Stimulated activated CD4-positive, alpha-beta T cell treated with anti-CD3 and anti-CD28 coated beads, Interleukin-4, amount 100 ng/mL, for 24 hours (primary cell): ENCODE results near the gene USP17L19.
A peak's percentile ranks its signal among the peaks of the same experiment; 100 is the strongest.
"Not testable (repeated sequence)": the region's sequence is repeated elsewhere in the genome, so short reads cannot be mapped to it uniquely, and the experiment has no call there.

Experiments
- DNase-seq: peaks from one replicate; pipeline ENCODE4 v3.0.0-alpha.2; 2020

Gene USP17L19, protein sequence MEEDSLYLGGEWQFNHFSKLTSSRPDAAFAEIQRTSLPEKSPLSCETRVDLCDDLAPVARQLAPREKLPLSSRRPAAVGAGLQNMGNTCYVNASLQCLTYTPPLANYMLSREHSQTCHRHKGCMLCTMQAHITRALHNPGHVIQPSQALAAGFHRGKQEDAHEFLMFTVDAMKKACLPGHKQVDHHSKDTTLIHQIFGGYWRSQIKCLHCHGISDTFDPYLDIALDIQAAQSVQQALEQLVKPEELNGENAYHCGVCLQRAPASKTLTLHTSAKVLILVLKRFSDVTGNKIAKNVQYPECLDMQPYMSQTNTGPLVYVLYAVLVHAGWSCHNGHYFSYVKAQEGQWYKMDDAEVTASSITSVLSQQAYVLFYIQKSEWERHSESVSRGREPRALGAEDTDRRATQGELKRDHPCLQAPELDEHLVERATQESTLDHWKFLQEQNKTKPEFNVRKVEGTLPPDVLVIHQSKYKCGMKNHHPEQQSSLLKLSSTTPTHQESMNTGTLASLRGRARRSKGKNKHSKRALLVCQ

DNA sequence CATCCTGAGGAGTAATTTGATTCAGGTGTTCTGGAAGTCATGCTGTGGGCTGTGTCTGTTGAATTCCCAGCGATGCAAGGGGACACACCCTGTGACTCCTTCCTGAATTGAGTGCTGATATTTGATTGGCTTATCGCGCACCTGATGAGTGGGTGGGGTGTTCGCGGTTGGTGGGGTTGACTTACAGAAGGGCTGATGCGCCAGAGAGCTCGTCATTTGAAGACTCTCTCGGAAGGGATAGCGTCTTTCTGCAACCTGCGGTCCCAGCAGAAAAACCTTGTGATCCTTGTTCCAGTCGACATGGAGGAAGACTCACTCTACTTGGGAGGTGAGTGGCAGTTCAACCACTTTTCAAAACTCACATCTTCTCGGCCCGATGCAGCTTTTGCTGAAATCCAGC lies at the start of gene USP17L19:
Gene USP17L19, plus strand, starts transcription at position 301 of the 400 bp plus-strand sequence. Its CDS starts 0 bp downstream, at position 301.
- not testable (repeated sequence) for DNase-seq

DNA sequence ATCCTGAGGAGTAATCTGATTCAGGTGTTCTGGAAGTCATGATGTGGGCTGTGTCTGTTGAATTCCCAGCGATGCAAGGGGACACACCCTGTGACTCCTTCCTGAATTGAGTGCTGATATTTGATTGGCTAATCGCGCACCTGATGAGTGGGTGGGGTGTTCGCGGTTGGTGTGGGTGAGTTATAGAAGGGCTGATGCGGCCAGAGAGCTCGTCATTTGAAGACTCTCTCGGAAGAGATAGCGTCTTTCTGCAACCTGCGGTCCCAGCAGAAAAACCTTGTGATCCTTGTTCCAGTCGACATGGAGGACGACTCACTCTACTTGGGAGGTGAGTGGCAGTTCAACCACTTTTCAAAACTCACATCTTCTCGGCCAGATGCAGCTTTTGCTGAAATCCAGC lies 42.8 kb upstream of the USP17L19 start, which contains the start of gene USP17L10:
Gene USP17L10, plus strand, starts transcription at position 301 of the 400 bp plus-strand sequence. Its CDS starts 0 bp downstream, at position 301.
- DNase-seq, result not testable (repeated sequence)

DNA sequence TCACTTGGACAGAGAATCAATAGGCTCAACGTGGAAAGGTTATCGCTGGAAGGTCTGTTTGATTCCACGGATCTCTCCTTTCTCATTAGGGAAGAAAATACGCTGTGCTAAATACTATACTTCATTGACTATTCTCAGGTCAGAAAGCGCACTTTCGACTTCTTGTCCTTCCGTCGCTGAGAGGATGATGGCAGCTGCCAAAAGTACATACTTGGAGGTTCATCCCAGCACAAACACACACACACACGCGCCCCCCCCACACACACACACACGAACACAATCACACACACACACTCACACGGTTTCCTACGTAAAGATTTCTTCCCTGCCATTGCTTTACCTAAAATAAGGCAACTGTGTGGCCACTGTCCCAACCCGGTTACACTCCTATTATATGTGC lies 38.5 kb upstream of the USP17L19 start:
- DNase-seq, result peak; percentile 0

DNA sequence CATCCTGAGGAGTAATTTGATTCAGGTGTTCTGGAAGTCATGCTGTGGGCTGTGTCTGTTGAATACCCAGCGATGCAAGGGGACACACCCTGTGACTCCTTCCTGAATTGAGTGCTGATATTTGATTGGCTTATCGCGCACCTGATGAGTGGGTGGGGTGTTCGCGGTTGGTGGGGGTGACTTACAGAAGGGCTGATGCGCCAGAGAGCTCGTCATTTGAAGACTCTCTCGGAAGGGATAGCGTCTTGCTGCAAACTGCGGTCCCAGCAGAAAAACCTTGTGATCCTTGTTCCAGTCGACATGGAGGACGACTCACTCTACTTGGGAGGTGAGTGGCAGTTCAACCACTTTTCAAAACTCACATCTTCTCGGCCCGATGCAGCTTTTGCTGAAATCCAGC lies 38.1 kb upstream of the USP17L19 start, which contains the start of gene USP17L11:
Gene USP17L11, plus strand, starts transcription at position 301 of the 400 bp plus-strand sequence. Its CDS starts 0 bp downstream, at position 301.
- not testable (repeated sequence) for DNase-seq

DNA sequence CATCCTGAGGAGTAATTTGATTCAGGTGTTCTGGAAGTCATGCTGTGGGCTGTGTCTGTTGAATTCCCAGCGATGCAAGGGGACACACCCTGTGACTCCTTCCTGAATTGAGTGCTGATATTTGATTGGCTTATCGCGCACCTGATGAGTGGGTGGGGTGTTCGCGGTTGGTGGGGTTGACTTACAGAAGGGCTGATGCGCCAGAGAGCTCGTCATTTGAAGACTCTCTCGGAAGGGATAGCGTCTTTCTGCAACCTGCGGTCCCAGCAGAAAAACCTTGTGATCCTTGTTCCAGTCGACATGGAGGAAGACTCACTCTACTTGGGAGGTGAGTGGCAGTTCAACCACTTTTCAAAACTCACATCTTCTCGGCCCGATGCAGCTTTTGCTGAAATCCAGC lies 33.3 kb upstream of the USP17L19 start, which contains the start of gene USP17L12:
Gene USP17L12, plus strand, starts transcription at position 301 of the 400 bp plus-strand sequence. Its CDS starts 0 bp downstream, at position 301.
- not testable (repeated sequence) for DNase-seq

DNA sequence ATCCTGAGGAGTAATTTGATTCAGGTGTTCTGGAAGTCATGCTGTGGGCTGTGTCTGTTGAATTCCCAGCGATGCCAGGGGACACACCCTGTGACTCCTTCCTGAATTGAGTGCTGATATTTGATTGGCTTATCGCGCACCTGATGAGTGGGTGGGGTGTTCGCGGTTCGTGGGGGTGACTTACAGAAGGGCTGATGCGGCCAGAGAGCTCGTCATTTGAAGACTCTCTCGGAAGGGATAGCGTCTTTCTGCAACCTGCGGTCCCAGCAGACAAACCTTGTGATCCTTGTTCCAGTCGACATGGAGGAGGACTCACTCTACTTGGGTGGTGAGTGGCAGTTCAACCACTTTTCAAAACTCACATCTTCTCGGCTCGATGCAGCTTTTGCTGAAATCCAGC lies 28.6 kb upstream of the USP17L19 start, which contains the start of gene USP17L13:
Gene USP17L13, plus strand, starts transcription at position 301 of the 400 bp plus-strand sequence. Its CDS starts 0 bp downstream, at position 301.
- not testable (repeated sequence) for DNase-seq

DNA sequence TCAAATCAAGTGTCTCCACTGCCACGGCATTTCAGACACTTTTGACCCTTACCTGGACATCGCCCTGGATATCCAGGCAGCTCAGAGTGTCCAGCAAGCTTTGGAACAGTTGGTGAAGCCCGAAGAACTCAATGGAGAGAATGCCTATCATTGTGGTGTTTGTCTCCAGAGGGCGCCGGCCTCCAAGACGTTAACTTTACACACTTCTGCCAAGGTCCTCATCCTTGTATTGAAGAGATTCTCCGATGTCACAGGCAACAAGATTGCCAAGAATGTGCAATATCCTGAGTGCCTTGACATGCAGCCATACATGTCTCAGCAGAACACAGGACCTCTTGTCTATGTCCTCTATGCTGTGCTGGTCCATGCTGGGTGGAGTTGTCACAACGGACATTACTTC lies 22.9 kb upstream of the USP17L19 start:
- DNase-seq, result peak; percentile 0

DNA sequence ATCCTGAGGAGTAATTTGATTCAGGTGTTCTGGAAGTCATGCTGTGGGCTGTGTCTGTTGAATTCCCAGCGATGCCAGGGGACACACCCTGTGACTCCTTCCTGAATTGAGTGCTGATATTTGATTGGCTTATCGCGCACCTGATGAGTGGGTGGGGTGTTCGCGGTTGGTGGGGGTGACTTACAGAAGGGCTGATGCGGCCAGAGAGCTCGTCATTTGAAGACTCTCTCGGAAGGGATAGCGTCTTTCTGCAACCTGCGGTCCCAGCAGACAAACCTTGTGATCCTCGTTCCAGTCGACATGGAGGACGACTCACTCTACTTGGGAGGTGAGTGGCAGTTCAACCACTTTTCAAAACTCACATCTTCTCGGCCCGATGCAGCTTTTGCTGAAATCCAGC lies 19.1 kb upstream of the USP17L19 start, which contains the start of gene USP17L15:
Gene USP17L15, plus strand, starts transcription at position 301 of the 400 bp plus-strand sequence. Its CDS starts 0 bp downstream, at position 301.
- DNase-seq, result not testable (repeated sequence)

DNA sequence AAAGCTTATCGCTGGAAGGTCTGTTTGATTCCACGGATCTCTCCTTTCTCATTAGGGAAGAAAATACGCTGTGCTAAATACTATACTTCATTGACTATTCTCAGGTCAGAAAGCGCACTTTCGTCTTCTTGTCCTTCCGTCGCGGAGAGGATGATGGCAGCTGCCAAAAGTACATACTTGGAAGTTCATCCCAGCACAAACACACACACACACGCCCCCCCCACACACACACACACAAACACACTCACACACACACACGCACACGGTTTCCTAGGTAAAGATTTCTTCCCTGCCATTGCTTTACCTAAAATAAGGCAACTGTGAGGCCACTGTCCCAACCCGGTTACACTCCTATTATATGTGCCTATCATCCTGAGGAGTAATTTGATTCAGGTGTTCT lies 14.7 kb upstream of the USP17L19 start:
- not testable (repeated sequence) for DNase-seq

DNA sequence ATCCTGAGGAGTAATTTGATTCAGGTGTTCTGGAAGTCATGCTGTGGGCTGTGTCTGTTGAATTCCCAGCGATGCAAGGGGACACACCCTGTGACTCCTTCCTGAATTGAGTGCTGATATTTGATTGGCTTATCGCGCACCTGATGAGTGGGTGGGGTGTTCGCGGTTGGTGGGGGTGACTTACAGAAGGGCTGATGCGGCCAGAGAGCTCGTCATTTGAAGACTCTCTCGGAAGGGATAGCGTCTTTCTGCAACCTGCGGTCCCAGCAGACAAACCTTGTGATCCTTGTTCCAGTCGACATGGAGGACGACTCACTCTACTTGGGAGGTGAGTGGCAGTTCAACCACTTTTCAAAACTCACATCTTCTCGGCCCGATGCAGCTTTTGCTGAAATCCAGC lies 9.6 kb upstream of the USP17L19 start, which contains the start of gene USP17L17:
Gene USP17L17, plus strand, starts transcription at position 301 of the 400 bp plus-strand sequence. Its CDS starts 0 bp downstream, at position 301.
- DNase-seq, result not testable (repeated sequence)

DNA sequence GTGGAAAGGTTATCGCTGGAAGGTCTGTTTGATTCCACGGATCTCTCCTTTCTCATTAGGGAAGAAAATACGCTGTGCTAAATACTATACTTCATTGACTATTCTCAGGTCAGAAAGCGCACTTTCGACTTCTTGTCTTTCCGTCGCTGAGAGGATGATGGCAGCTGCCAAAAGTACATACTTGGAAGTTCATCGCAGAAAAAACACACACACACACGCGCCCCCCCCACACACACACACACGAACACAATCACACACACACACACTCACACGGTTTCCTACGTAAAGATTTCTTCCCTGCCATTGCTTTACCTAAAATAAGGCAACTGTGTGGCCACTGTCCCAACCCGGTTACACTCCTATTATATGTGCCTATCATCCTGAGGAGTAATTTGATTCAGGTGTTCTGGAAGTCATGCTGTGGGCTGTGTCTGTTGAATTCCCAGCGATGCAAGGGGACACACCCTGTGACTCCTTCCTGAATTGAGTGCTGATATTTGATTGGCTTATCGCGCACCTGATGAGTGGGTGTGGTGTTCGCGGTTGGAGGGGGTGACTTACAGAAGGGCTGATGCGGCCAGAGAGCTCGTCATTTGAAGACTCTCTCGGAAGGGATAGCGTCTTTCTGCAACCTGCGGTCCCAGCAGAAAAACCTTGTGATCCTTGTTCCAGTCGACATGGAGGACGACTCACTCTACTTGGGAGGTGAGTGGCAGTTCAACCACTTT lies 5.1 kb upstream of the USP17L19 start, which contains the start of gene USP17L18:
Gene USP17L18, plus strand, starts transcription at position 678 of the 728 bp plus-strand sequence. Its CDS starts 0 bp downstream, at position 678.
- peak; percentile 1 for DNase-seq

DNA sequence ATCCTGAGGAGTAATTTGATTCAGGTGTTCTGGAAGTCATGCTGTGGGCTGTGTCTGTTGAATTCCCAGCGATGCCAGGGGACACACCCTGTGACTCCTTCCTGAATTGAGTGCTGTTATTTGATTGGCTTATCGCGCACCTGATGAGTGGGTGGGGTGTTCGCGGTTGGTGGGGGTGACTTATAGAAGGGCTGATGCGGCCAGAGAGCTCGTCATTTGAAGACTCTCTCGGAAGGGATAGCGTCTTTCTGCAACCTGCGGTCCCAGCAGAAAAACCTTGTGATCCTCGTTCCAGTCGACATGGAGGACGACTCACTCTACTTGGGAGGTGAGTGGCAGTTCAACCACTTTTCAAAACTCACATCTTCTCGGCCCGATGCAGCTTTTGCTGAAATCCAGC lies 4.6 kb downstream of the USP17L19 start, which contains the start of gene USP17L20:
Gene USP17L20, plus strand, starts transcription at position 301 of the 400 bp plus-strand sequence. Its CDS starts 0 bp downstream, at position 301.
- DNase-seq, result not testable (repeated sequence)

DNA sequence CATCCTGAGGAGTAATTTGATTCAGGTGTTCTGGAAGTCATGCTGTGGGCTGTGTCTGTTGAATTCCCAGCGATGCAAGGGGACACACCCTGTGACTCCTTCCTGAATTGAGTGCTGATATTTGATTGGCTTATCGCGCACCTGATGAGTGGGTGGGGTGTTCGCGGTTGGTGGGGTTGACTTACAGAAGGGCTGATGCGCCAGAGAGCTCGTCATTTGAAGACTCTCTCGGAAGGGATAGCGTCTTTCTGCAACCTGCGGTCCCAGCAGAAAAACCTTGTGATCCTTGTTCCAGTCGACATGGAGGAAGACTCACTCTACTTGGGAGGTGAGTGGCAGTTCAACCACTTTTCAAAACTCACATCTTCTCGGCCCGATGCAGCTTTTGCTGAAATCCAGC lies 9.4 kb downstream of the USP17L19 start, which contains the start of gene USP17L21:
Gene USP17L21, plus strand, starts transcription at position 301 of the 400 bp plus-strand sequence. Its CDS starts 0 bp downstream, at position 301.
- DNase-seq, result not testable (repeated sequence)

DNA sequence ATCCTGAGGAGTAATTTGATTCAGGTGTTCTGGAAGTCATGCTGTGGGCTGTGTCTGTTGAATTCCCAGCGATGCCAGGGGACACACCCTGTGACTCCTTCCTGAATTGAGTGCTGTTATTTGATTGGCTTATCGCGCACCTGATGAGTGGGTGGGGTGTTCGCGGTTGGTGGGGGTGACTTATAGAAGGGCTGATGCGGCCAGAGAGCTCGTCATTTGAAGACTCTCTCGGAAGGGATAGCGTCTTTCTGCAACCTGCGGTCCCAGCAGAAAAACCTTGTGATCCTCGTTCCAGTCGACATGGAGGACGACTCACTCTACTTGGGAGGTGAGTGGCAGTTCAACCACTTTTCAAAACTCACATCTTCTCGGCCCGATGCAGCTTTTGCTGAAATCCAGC lies 14.1 kb downstream of the USP17L19 start, which contains the start of gene USP17L22:
Gene USP17L22, plus strand, starts transcription at position 301 of the 400 bp plus-strand sequence. Its CDS starts 0 bp downstream, at position 301.
- DNase-seq, result not testable (repeated sequence)

DNA sequence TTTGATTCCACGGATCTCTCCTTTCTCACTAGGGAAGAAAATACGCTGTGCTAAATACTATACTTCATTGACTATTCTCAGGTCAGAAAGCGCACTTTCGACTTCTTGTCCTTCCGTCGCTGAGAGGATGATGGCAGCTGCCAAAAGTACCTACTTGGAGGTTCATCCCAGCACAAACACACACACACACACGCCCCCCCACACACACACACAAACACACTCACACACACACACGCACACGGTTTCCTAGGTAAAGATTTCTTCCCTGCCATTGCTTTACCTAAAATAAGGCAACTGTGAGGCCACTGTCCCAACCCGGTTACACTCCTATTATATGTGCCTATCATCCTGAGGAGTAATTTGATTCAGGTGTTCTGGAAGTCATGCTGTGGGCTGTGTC lies 18.5 kb downstream of the USP17L19 start:
- DNase-seq, result peak; percentile 3
